Trophoblast cell (in vitro differentiated cells and primary cell): ENCODE data around the gene ARHGAP25.

Experiments used
- DNase-seq, 2 donors: peaks; one replicate each; pipeline ENCODE4 v3.0.0-alpha.2; 2016
- H2AFZ ChIP-seq: 2 replicates; pipeline ENCODE4 v1.6.1; 2013; ENCODE audit warnings: low read length, moderate library complexity, mild to moderate bottlenecking; ENCODE audit not compliant: insufficient read depth, poor library complexity
- H2AK5ac ChIP-seq: 2 replicates; pipeline ENCODE4 v1.6.1; 2013; ENCODE audit warnings: mild to moderate bottlenecking, low read length
- H2BK120ac ChIP-seq: 2 replicates; pipeline ENCODE4 v1.6.1; 2013; ENCODE audit warnings: low read length, mild to moderate bottlenecking, moderate library complexity; ENCODE audit not compliant: insufficient read depth, poor library complexity
- H2BK12ac ChIP-seq: 2 replicates; pipeline ENCODE4 v1.6.1; 2013; ENCODE audit warnings: mild to moderate bottlenecking, low read length, moderate library complexity
- H2BK5ac ChIP-seq: 2 replicates; pipeline ENCODE4 v1.6.1; 2013; ENCODE audit warnings: low read length, low read depth, moderate library complexity, mild to moderate bottlenecking; ENCODE audit not compliant: poor library complexity
- H3K14ac ChIP-seq: 2 replicates; pipeline ENCODE4 v1.6.1; 2013; ENCODE audit warnings: mild to moderate bottlenecking, low read length
- H3K18ac ChIP-seq: 2 replicates; pipeline ENCODE4 v1.6.1; 2013; ENCODE audit warnings: mild to moderate bottlenecking, low read length
- H3K23ac ChIP-seq: 2 replicates; pipeline ENCODE4 v1.6.1; 2013; ENCODE audit warnings: low read length
- H3K27ac ChIP-seq: 2 replicates; pipeline ENCODE4 v1.5.1; 2013; ENCODE audit warnings: low read depth, mild to moderate bottlenecking, inconsistent platforms, low read length, moderate library complexity
- H3K27me3 ChIP-seq: 2 replicates; pipeline ENCODE4 v1.6.1; 2013; ENCODE audit warnings: inconsistent platforms, mild to moderate bottlenecking, low read length, moderate library complexity; ENCODE audit not compliant: insufficient read depth
- H3K36me3 ChIP-seq, 2 experiments: 1 replicate in 1 of 2; 2 replicates in 1 of 2; pipeline ENCODE4 v1.6.1; 2013; ENCODE audit warnings: low read length in 2 of 2, mild to moderate bottlenecking in 2 of 2, moderate library complexity in 1 of 2; ENCODE audit not compliant: insufficient read depth in 2 of 2, control insufficient read depth in 1 of 2
- H3K4ac ChIP-seq: 2 replicates; pipeline ENCODE4 v1.6.1; 2013; ENCODE audit warnings: low read depth, mild to moderate bottlenecking, low read length, moderate library complexity
- H3K4me1 ChIP-seq, 2 experiments: 1 replicate in 1 of 2; 2 replicates in 1 of 2; pipeline ENCODE4 v1.6.1; 2013; ENCODE audit warnings: low read length in 2 of 2, mild to moderate bottlenecking in 2 of 2, moderate library complexity in 1 of 2; ENCODE audit not compliant: insufficient read depth in 2 of 2, control insufficient read depth in 1 of 2
- H3K4me2 ChIP-seq: 2 replicates; pipeline ENCODE4 v1.6.1; 2013; ENCODE audit warnings: inconsistent platforms, mild to moderate bottlenecking, low read length, moderate library complexity
- H3K4me3 ChIP-seq: 2 replicates; pipeline ENCODE4 v1.5.1; 2013; ENCODE audit warnings: mild to moderate bottlenecking, low read depth, low read length, inconsistent platforms
- H3K79me1 ChIP-seq: one replicate; pipeline ENCODE4 v1.6.1; 2013; ENCODE audit warnings: low read length
- H3K79me2 ChIP-seq: 2 replicates; pipeline ENCODE4 v1.6.1; 2013; ENCODE audit warnings: low read length, mild to moderate bottlenecking; ENCODE audit not compliant: control insufficient read depth, insufficient read depth, poor library complexity
- H3K9ac ChIP-seq: 2 replicates; pipeline ENCODE4 v1.6.1; 2013; ENCODE audit warnings: mild to moderate bottlenecking, low read length
- H3K9me3 ChIP-seq: 2 replicates; pipeline ENCODE4 v1.6.1; 2013; ENCODE audit warnings: low read depth, mild to moderate bottlenecking, control low read depth, inconsistent platforms, low read length; ENCODE audit not compliant: insufficient read depth
- H4K12ac ChIP-seq: 2 replicates; pipeline ENCODE4 v1.6.1; 2013; ENCODE audit warnings: low read depth, mild to moderate bottlenecking, low read length, moderate library complexity
- H4K8ac ChIP-seq: 2 replicates; pipeline ENCODE4 v1.6.1; 2013; ENCODE audit warnings: low read depth, mild to moderate bottlenecking, low read length, moderate library complexity
- H4K91ac ChIP-seq: one replicate; pipeline ENCODE4 v1.6.1; 2013; ENCODE audit warnings: low read depth, mild to moderate bottlenecking, low read length, moderate library complexity
- WGBS: extraction: QIAGEN DNeasy Blood & Tissue Kit; methylation state at CpG from one replicate; pipeline ENCODE4 v1.1.7; 2013; ENCODE audit warnings: missing lambda C conversion rate; ENCODE audit not compliant: insufficient read length, insufficient coverage; ENCODE audit errors: extremely low coverage; 5-methylcytosine and 5-hydroxymethylcytosine counted together

The ARHGAP25 gene

GRCh38 chr2:68727683-68728375 lies 6.8 kb upstream of the ARHGAP25 start:
- WGBS, result no CpG with 5 or more reads among the region's 6 CpGs

GRCh38 chr2:68730828-68731227 lies 3.8 kb upstream of the ARHGAP25 start:
- H2BK5ac ChIP-seq, result no peak overlapping the region
- no peak overlapping the region for H3K14ac ChIP-seq
- H2AK5ac ChIP-seq, result no peak overlapping the region
- H3K4me1 ChIP-seq, result no peaks in the 10 kb centered on the region
- DNase-seq, result no peak
- H3K79me1 ChIP-seq, result no peaks in the 10 kb centered on the region
- H2BK120ac ChIP-seq, result no peak overlapping the region
- no peak overlapping the region for H3K23ac ChIP-seq
- H3K36me3 ChIP-seq, result no peaks in the 10 kb centered on the region
- no peak overlapping the region for H3K4me3 ChIP-seq
- H3K27ac ChIP-seq, result no peak overlapping the region
- H4K8ac ChIP-seq, result no peak overlapping the region
- H2AFZ ChIP-seq, result no peak overlapping the region
- H3K27me3 ChIP-seq, result no peaks in the 10 kb centered on the region
- no peak overlapping the region for H4K91ac ChIP-seq
- H2BK12ac ChIP-seq, result no peak overlapping the region
- no peak overlapping the region for H3K9ac ChIP-seq
- no peak overlapping the region for H3K18ac ChIP-seq
- no peak overlapping the region for H3K4me2 ChIP-seq
- no peak overlapping the region for H4K12ac ChIP-seq
- no peaks in the 10 kb centered on the region for H3K9me3 ChIP-seq
- WGBS, result no CpG with 5 or more reads among the region's 6 CpGs
- no peak overlapping the region for H3K4ac ChIP-seq
- H3K79me2 ChIP-seq, result no peaks in the 10 kb centered on the region

More at GRCh38 chr2:68727683-68728375, 6.8 kb upstream of the ARHGAP25 start:
- Histone ChIP-seq H3K4me2 (no peak overlapping the region), H3K18ac (no peak overlapping the region), H3K9me3 (no peaks in the 10 kb centered on the region), H3K4me1 (no peaks in the 10 kb centered on the region), H3K27me3 (no peaks in the 10 kb centered on the region), H3K27ac (no peak overlapping the region), H3K36me3 (no peaks in the 10 kb centered on the region), H2AK5ac (no peak overlapping the region), H2BK5ac (no peak overlapping the region), H4K91ac (no peak overlapping the region), H3K14ac (no peak overlapping the region), H3K9ac (no peak overlapping the region), H3K23ac (no peak overlapping the region), H2BK120ac (no peak overlapping the region), H4K12ac (no peak overlapping the region), H4K8ac (no peak overlapping the region), H2AFZ (no peak overlapping the region), H3K79me1 (no peaks in the 10 kb centered on the region), H3K79me2 (no peaks in the 10 kb centered on the region), H3K4ac (no peak overlapping the region), H3K4me3 (no peak overlapping the region), H2BK12ac (no peak overlapping the region)
- no peak for DNase-seq

DNA sequence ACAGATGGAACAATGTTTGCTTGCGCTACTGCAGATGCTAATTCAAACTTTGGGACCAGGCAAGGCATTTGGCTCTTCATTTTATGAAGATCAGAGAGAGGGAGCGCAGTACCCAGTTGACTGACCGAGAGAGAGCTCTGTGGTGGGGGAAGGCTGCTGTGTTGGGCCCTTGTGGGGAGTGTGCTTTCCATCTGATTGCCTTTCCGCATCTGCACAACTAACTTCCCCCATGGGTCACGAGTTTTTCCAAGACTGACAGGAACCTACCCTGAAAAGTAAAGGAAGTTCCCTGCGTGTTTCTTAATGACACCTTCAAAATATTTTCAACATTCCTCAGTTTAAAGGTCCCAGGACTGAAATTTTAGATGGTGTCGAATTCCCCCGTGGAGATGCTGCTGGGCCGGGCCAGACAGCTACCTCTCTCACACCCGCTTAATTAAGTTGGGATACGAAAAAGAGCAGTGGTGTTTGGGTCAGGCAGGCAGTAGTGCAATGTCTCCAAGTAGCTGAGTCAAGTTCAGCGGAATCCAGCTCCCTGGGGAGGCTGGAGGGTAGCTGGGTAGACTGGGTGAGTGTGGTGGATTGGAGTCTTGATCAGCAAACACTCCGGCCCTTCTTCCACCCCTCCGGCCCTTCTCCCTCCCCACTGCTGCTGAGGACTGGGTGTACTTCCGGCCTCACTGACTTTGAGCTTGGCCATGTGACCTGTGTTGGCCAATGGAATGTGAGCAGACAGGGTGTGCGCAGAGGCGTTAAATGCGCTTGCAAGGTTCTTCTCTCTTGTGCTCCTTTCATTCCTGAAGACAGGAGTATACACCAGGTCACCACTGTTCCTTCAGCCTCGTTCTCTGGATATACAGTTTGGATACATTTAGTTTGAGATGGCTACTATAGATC lies 2.3 kb upstream of the ARHGAP25 start:
- no peaks in the 10 kb centered on the region for H3K36me3 ChIP-seq
- H3K79me1 ChIP-seq, result no peaks in the 10 kb centered on the region
- no peaks in the 10 kb centered on the region for H3K9me3 ChIP-seq
- no peak overlapping the region for H4K91ac ChIP-seq
- no peaks in the 10 kb centered on the region for H3K27me3 ChIP-seq
- H2BK12ac ChIP-seq, result no peak overlapping the region
- no peak overlapping the region for H3K27ac ChIP-seq
- H3K18ac ChIP-seq, result no peak overlapping the region
- H3K4ac ChIP-seq, result no peak overlapping the region
- H3K4me3 ChIP-seq, result peak overlapping the region; percentile 27
- peak in 1 of 2 donors; percentile 19 for DNase-seq
- no peak overlapping the region for H3K4me2 ChIP-seq
- no peak overlapping the region for H2AK5ac ChIP-seq
- H3K4me1 ChIP-seq, result no peaks in the 10 kb centered on the region
- H3K9ac ChIP-seq, result no peak overlapping the region
- H3K14ac ChIP-seq, result no peak overlapping the region
- H2AFZ ChIP-seq, result no peak overlapping the region
- H3K23ac ChIP-seq, result no peak overlapping the region
- H4K12ac ChIP-seq, result no peak overlapping the region
- WGBS, result no CpG with 5 or more reads among the region's 19 CpGs
- H3K79me2 ChIP-seq, result no peaks in the 10 kb centered on the region
- H2BK120ac ChIP-seq, result no peak overlapping the region
- no peak overlapping the region for H2BK5ac ChIP-seq
- no peak overlapping the region for H4K8ac ChIP-seq

- Histone ChIP-seq H4K91ac (no peak overlapping the region), H3K18ac (no peak overlapping the region), H3K23ac (no peak overlapping the region), H3K27me3 (no peaks in the 10 kb centered on the region), H3K9ac (no peak overlapping the region), H3K79me1 (no peaks in the 10 kb centered on the region), H3K14ac (no peak overlapping the region), H3K4me1 (no peaks in the 10 kb centered on the region), H2AFZ (no peak overlapping the region), H2BK5ac (no peak overlapping the region), H2BK12ac (no peak overlapping the region), H3K36me3 (no peaks in the 10 kb centered on the region), H4K8ac (no peak overlapping the region), H2BK120ac (no peak overlapping the region), H3K4me2 (no peak overlapping the region), H3K4ac (no peak overlapping the region), H3K79me2 (no peaks in the 10 kb centered on the region), H3K9me3 (no peaks in the 10 kb centered on the region), H3K4me3 (no peak overlapping the region), H2AK5ac (no peak overlapping the region), H4K12ac (no peak overlapping the region), H3K27ac (no peak overlapping the region)
- DNase-seq, result no peak
- no CpG with 5 or more reads among the region's 4 CpGs for WGBS
These were observed 1.2 kb upstream of the ARHGAP25 start for GRCh38 chr2:68733365-68733764.
